Subcutaneous abdominal adipose tissue (tissue), 5 donors: ENCODE measurements around the gene REXO4.

Experiments used
- H3K27ac ChIP-seq: one replicate; pipeline ENCODE4 v1.7.0; 2013; ENCODE audit warnings: low read depth, mild to moderate bottlenecking, inconsistent platforms, low read length, moderate library complexity
- H3K27me3 ChIP-seq, 5 donors: one replicate each; pipeline ENCODE4 v1.7.0; 2013; ENCODE audit warnings: low read length in 5 of 5, inconsistent platforms in 1 of 5; ENCODE audit not compliant: control insufficient read depth in 5 of 5, insufficient read depth in 4 of 5
- H3K36me3 ChIP-seq, 5 donors: one replicate each; pipeline ENCODE4 v1.7.0; 2013; ENCODE audit warnings: low read length in 5 of 5; ENCODE audit not compliant: control insufficient read depth in 5 of 5, insufficient read depth in 5 of 5
- H3K4me1 ChIP-seq, 5 donors: one replicate each; pipeline ENCODE4 v1.7.0; 2013; ENCODE audit warnings: low read length in 5 of 5, mild to moderate bottlenecking in 3 of 5, moderate library complexity in 1 of 5; ENCODE audit not compliant: control insufficient read depth in 5 of 5, insufficient read depth in 5 of 5
- H3K4me3 ChIP-seq, 5 donors: one replicate each; pipeline ENCODE4 v1.7.0; 2013; ENCODE audit warnings: low read length in 5 of 5, low read depth in 1 of 5
- H3K9ac ChIP-seq, 5 donors: one replicate each; pipeline ENCODE4 v1.7.0; 2013; ENCODE audit warnings: low read length in 5 of 5, mild to moderate bottlenecking in 4 of 5, moderate library complexity in 3 of 5
- H3K9me3 ChIP-seq, 5 donors: one replicate each; pipeline ENCODE4 v1.7.0; 2013; ENCODE audit warnings: low read length in 5 of 5; ENCODE audit not compliant: control insufficient read depth in 5 of 5
- donor health status: healthy.
- donor health status: healthy.
- donor health status: healthy.
- donor health status: healthy.
- donor health status: healthy.

Gene REXO4

GRCh38 chr9:133405508-133406438 lies 12.0 kb downstream of the REXO4 start:
- Histone ChIP-seq H3K9me3 (no peaks in the 10 kb centered on the region), H3K36me3 (peaks cover 0 to 74% (median 56%) of the 10 kb centered on the region in 5 donors), H3K27me3 (no peaks in the 10 kb centered on the region), H3K4me3 (no peak overlapping the region), H3K9ac (no peak overlapping the region), H3K27ac (no peak overlapping the region), H3K4me1 (peaks cover 0 to 17% (median 10%) of the 10 kb centered on the region in 5 donors)

GRCh38 chr9:133404454-133405002 lies 13.3 kb downstream of the REXO4 start:
- H3K9me3 ChIP-seq, result no peaks in the 10 kb centered on the region
- no peak overlapping the region for H3K27ac ChIP-seq
- H3K27me3 ChIP-seq, result no peaks in the 10 kb centered on the region
- peaks cover 0 to 65% (median 44%) of the 10 kb centered on the region in 5 donors for H3K36me3 ChIP-seq
- no peak overlapping the region for H3K4me3 ChIP-seq
- H3K9ac ChIP-seq, result no peak overlapping the region
- H3K4me1 ChIP-seq, result peaks cover 0 to 17% (median 10%) of the 10 kb centered on the region in 5 donors

GRCh38 chr9:133403766-133404453 lies 13.9 kb downstream of the REXO4 start:
- Histone ChIP-seq H3K27ac (no peak overlapping the region), H3K4me1 (peaks cover 0 to 17% (median 10%) of the 10 kb centered on the region in 5 donors), H3K9ac (no peak overlapping the region), H3K4me3 (no peak overlapping the region), H3K9me3 (no peaks in the 10 kb centered on the region), H3K36me3 (peaks cover 0 to 59% (median 39%) of the 10 kb centered on the region in 5 donors), H3K27me3 (no peaks in the 10 kb centered on the region)

GRCh38 chr9:133402689-133403088 lies 15.1 kb downstream of the REXO4 start:
- no peak overlapping the region for H3K4me3 ChIP-seq
- H3K27ac ChIP-seq, result no peak overlapping the region

GRCh38 chr9:133401588-133401987 lies 16.2 kb downstream of the REXO4 start:
- Histone ChIP-seq H3K36me3 (peaks cover 0 to 37% (median 20%) of the 10 kb centered on the region in 5 donors), H3K27me3 (peaks cover 0 to 9% (median 7%) of the 10 kb centered on the region in 5 donors), H3K4me1 (peaks cover 0 to 20% (median 10%) of the 10 kb centered on the region in 5 donors), H3K27ac (no peak overlapping the region), H3K4me3 (no peak overlapping the region), H3K9ac (no peak overlapping the region), H3K9me3 (no peaks in the 10 kb centered on the region)

More at GRCh38 chr9:133402689-133403088, 15.1 kb downstream of the REXO4 start:
- Histone ChIP-seq H3K9me3 (no peaks in the 10 kb centered on the region), H3K9ac (peak overlapping the region in 1 of 5 donors; percentile 36), H3K27me3 (peaks cover 0 to 1% (median 0%) of the 10 kb centered on the region in 5 donors), H3K4me1 (peaks cover 0 to 17% (median 10%) of the 10 kb centered on the region in 5 donors), H3K36me3 (peaks cover 0 to 48% (median 30%) of the 10 kb centered on the region in 5 donors)

GRCh38 chr9:133400292-133400691 lies 17.5 kb downstream of the REXO4 start:
- H3K4me3 ChIP-seq, result no peak overlapping the region
- H3K36me3 ChIP-seq, result peaks cover 0 to 24% (median 8%) of the 10 kb centered on the region in 5 donors
- H3K27ac ChIP-seq, result no peak overlapping the region
- H3K9me3 ChIP-seq, result no peaks in the 10 kb centered on the region
- peaks cover 2 to 13% (median 7%) of the 10 kb centered on the region in 5 donors for H3K27me3 ChIP-seq
- peaks cover 0 to 20% (median 7%) of the 10 kb centered on the region in 5 donors for H3K4me1 ChIP-seq
- H3K9ac ChIP-seq, result peak overlapping the region in 1 of 5 donors; percentile 22

GRCh38 chr9:133397895-133398294 lies 19.9 kb downstream of the REXO4 start:
- Histone ChIP-seq H3K27ac (no peak overlapping the region), H3K36me3 (peaks cover 0 to 13% (median 0%) of the 10 kb centered on the region in 5 donors), H3K27me3 (peaks cover 18 to 30% (median 26%) of the 10 kb centered on the region in 5 donors), H3K4me1 (peaks cover 0 to 8% (median 0%) of the 10 kb centered on the region in 5 donors), H3K9me3 (no peaks in the 10 kb centered on the region), H3K4me3 (no peak overlapping the region), H3K9ac (peak overlapping the region in 1 of 5 donors; percentile 5)

- Histone ChIP-seq H3K4me1 (peaks cover 0 to 4% (median 0%) of the 10 kb centered on the region in 5 donors), H3K27ac (no peak overlapping the region), H3K36me3 (peaks cover 0 to 9% (median 0%) of the 10 kb centered on the region in 5 donors), H3K9ac (no peak overlapping the region), H3K27me3 (peaks cover 18 to 30% (median 26%) of the 10 kb centered on the region in 5 donors), H3K9me3 (no peaks in the 10 kb centered on the region), H3K4me3 (no peak overlapping the region)
Observed at GRCh38 chr9:133397370-133397769, 20.4 kb downstream of the REXO4 start.

GRCh38 chr9:133396952-133397351 lies 20.9 kb downstream of the REXO4 start:
- no peak overlapping the region for H3K4me3 ChIP-seq
- peaks cover 18 to 30% (median 26%) of the 10 kb centered on the region in 5 donors for H3K27me3 ChIP-seq
- H3K4me1 ChIP-seq, result peaks cover 0 to 4% (median 0%) of the 10 kb centered on the region in 5 donors
- peaks cover 0 to 6% (median 0%) of the 10 kb centered on the region in 5 donors for H3K36me3 ChIP-seq
- no peak overlapping the region for H3K27ac ChIP-seq
- no peaks in the 10 kb centered on the region for H3K9me3 ChIP-seq
- no peak overlapping the region for H3K9ac ChIP-seq
